Stimulated activated CD8-positive, alpha-beta memory T cell treated with anti-CD3 and anti-CD28 coated beads, Interleukin-7, amount 100 ng/mL, for 24 hours (primary cell): ENCODE results near the gene RUSC2.
"Not testable (repeated sequence)": the region's sequence is repeated elsewhere in the genome, so short reads cannot be mapped to it uniquely, and the experiment has no call there.

Source experiments
- DNase-seq: peaks from one replicate; pipeline ENCODE4 v3.0.0-alpha.2; 2020; ENCODE audit warnings: low read depth

RUSC2 gene, protein sequence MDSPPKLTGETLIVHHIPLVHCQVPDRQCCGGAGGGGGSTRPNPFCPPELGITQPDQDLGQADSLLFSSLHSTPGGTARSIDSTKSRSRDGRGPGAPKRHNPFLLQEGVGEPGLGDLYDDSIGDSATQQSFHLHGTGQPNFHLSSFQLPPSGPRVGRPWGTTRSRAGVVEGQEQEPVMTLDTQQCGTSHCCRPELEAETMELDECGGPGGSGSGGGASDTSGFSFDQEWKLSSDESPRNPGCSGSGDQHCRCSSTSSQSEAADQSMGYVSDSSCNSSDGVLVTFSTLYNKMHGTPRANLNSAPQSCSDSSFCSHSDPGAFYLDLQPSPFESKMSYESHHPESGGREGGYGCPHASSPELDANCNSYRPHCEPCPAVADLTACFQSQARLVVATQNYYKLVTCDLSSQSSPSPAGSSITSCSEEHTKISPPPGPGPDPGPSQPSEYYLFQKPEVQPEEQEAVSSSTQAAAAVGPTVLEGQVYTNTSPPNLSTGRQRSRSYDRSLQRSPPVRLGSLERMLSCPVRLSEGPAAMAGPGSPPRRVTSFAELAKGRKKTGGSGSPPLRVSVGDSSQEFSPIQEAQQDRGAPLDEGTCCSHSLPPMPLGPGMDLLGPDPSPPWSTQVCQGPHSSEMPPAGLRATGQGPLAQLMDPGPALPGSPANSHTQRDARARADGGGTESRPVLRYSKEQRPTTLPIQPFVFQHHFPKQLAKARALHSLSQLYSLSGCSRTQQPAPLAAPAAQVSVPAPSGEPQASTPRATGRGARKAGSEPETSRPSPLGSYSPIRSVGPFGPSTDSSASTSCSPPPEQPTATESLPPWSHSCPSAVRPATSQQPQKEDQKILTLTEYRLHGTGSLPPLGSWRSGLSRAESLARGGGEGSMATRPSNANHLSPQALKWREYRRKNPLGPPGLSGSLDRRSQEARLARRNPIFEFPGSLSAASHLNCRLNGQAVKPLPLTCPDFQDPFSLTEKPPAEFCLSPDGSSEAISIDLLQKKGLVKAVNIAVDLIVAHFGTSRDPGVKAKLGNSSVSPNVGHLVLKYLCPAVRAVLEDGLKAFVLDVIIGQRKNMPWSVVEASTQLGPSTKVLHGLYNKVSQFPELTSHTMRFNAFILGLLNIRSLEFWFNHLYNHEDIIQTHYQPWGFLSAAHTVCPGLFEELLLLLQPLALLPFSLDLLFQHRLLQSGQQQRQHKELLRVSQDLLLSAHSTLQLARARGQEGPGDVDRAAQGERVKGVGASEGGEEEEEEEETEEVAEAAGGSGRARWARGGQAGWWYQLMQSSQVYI (N-terminal part only)

DNA sequence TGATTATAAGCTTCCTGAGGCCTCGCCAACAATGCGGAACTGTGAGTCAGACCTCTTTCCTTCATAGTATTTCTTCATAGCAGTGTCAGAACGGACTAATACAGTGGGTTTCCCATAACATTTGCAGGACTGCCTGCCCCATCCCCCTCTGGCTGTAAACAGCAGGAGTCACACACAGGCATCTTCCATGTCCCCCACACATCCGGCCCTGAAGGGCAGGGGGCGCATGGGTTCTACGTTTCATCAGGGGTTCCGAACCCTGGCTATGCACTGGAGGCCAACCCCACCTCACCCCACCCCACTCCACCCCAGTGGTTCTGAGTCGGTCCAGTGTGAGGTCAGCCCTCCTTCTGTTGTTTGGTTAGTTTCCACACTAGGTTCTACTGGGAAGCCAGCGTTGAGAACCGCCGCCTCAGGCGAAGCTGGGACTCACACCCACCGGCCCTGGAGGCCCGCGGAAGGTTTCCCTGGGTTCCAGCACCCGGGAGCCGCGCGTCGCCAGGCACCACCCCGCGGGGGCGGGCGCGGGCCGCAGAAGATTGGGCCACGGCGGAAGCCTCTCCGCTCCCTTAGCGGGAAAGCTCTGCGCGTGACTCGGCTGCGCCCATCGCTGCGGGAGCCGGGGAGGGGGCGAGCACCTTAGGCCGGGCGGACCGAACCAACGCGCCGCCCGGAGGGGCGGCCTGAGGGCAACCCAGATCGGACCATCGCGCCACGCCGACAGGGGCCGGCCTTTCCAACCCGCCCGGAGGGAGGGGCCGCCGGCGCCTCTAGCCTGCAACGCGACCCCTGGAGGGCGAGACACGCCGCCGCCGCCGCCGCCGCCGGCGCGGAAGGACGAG is at the start of gene RUSC2:
TSS of gene RUSC2 (plus strand) at position 799 of the 842 bp plus-strand sequence. CDS start 56,411 bp downstream, outside the sequence.
- no peak for DNase-seq

DNA sequence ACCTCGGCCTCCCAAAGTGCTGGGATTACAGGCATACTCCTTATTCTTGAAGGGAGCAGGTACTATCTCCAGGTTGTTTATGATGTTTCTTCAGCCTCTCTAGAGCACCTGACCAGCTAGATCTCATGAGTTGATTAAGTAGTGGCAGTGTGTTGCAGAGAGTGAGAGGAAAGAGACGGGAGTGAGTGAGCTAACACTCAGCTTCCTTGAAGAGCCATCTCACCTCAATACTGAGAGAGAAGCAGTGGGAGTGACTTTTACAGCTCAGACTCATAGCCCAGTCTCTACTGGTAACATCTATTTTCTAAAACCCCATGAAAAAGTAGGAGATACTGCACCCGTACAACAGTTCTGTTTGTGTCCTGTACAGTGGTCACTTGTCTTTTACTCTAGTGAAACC is 43.9 kb upstream of the RUSC2 start:
- no peak for DNase-seq

DNA sequence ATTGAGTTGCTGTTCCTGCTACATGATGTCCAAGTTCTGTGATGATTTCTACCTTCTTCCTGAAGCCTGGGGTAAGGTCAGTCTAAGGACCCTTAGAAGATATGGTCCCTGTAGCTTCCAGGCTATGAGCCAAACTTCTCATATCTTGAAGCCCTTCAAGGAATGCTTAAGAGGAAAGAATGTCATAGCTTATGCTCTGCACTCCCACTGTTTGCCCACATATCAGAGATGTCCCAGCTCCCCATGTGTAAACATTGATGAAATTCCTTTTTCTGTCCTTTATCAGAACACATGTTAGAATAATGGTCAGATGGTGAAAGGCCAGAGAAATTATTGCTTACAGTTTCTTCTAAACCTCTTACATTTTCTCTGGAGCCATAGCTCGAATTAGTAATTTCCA is 41.4 kb upstream of the RUSC2 start:
- DNase-seq: no peak

DNA sequence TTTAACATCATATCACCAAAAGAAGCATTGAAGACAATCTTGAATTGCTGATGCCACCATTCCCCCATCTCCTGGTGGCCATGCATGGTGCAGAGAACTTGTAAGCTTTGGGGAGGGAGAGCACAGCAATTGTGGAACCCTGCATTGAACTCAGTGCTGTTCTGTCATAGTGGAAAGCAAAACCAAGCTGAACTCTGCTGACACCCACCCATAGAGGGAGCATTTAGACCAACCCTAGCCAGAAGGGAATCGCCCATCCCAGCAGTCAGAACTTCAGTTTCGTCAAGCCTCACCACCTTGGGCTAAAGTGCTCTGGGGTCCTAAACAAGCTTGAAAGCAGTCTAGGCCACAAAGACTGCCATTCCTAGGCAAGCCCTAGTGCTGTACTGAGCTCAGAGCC is 37.4 kb upstream of the RUSC2 start:
- no peak for DNase-seq

DNA sequence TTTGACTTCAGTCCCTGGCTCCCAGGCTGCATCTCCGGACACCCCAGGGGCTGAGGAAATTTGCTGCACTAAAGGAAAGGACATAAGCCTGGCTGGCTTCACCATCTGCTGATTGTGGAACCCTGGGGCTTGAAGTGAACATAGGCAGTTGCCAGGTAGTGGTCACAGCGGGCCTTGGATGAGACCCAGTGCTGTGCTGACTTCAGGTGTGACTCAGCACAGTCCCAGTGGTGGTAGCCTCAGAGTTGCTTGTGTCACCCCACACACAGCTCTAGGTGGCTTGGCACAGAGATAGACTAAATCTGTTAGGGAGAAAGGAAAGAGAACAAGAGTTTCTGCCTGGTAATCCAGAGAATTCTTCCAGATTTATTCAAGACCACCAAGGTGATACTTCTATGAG is 36.1 kb upstream of the RUSC2 start:
- DNase-seq: no peak

DNA sequence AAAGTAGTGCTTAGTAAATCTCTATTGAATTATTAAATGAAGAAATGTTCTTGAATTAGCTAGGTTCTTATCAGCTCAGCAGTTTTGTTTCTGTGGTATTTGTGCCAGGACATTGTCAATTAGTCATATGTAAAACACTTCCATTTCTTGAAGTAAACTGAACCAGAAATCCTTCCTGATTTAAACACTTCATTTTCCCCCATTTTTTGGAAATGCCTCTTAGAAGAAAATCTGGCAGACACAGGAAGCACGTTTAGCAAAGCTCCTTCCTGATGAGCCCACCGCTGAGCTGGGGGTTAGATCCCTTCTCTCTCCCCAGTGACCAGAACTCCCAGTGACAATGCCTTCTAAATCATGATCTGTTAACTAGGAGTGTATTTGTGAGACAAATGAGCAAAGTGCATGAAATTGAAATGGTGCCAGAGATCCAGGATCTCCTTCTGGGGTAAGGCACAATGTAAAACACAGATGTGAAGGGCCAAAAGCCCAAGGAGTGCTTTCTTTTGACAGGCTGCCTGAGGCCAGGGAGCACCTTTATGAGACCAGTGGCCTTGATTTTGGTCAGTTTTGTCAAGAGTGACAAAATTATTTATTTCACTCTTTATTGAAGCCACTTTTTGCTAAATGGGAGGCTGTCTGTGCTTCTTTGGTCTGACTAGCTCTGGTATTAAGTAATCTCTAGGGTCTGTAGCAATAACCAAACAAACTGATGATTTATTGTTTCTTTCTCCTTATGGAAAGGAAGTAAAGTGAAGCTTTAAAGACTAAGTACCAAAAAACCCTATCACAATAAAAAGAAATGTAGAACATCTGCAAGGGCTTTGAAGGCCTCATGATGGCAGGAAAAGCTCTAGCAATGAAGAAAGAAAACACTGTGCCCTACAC is 25.5 kb upstream of the RUSC2 start:
- DNase-seq: no peak

DNA sequence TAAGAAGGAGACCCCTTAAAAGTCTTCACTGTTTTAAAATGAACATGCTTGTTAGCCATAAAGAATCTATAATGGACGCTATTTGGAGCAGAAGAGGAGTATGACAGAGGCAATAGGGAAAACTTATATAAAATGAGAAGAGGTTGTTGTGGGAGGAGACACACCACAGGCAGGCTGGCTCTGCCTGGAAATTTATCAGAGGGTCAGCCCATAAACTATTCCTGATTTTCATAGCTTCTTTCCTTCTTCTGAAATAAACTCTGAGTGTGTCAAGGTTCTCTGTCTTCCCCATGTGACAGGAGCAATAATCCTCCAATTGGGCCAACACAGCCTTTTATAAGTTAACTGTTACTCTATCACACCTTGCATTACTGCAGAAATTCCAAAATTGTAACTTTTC is 19.6 kb upstream of the RUSC2 start:
- no peak for DNase-seq

DNA sequence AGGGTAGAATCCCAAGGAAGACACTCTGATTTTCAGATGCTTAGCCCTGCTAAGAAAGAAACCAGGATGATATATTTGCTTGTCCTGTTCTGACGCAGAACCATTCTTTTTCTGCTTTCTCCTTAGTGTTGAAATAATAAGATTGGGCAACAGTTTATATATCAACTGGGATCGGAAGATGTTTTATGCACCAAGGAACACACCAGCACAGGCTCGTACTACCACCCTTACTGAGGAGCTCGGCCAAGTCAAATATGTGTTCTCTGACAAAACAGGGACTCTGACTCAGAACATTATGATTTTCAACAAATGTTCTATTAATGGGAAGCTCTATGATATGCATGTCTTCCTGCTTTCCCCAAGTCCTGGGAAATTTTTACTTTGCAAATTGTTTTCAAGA is 19.0 kb upstream of the RUSC2 start:
- DNase-seq: no peak

DNA sequence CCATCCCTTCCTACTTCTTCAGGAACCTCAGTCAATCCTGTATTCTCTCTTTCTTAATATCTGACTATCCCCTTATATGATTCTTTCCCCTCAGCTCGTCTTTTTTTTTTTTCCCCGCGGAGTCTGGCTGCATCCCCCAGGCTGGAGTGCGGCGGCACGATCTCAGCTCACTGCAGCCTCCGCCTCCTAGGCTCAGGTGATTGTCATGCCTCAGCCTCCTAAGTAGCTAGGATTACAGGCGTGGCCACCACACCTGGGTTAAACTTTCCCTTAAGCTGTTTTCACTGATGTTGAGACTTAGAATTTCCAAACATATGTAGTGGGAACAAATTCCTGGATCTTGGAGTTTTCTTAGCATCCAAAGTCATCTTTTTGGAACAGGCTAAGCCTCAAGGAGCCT is 13.3 kb upstream of the RUSC2 start:
- DNase-seq: no peak

DNA sequence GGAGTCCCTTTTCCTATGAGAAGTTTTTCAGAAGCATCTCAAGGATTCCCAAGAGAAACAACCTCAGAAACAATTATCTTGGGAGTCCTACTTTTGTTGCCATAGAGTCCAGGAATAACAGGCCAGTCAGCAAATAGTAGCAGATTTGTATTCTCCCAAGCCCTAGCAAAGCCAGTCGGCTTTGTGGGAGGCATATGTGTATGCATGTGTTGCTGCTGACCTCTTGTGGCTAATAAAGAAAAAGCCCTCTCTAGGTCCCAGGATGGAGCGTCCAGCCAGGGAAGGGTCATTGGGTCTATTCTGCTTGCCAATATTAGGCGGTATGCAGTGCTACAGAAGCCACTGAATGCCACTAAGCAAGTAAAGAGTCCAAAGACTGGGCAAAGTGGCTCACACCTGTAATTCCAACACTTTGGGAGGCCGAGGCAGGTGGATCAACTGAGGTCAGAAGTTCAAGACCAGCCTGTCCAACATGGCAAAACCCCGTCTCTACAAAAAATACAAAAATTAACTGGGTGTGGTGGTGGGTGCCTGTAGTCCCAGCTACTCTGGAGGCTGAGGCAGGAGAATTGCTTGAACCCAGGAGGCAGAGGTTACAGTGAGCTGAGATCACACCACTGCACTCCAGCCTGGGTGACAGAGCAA is 12.6 kb upstream of the RUSC2 start:
- not testable (repeated sequence) for DNase-seq

DNA sequence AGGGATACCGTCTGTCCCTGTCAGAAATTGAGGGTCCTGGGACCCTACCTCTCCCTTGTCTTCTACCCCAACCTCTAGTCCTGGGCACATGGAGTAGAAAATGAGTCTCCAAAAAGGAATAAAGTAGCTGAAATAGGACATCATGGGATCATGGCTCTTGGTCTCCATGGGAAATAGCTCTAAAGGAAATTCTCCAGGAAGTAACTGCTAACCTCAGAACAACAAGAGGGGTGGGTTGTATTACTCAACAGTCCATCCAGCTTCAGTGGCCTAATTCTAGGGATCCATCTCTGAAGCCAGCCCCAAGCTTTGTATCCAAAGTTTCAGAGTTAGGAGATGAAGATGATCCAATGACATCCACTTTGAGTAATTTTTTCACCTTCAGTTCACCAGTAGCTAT is 11.0 kb upstream of the RUSC2 start:
- DNase-seq: no peak

DNA sequence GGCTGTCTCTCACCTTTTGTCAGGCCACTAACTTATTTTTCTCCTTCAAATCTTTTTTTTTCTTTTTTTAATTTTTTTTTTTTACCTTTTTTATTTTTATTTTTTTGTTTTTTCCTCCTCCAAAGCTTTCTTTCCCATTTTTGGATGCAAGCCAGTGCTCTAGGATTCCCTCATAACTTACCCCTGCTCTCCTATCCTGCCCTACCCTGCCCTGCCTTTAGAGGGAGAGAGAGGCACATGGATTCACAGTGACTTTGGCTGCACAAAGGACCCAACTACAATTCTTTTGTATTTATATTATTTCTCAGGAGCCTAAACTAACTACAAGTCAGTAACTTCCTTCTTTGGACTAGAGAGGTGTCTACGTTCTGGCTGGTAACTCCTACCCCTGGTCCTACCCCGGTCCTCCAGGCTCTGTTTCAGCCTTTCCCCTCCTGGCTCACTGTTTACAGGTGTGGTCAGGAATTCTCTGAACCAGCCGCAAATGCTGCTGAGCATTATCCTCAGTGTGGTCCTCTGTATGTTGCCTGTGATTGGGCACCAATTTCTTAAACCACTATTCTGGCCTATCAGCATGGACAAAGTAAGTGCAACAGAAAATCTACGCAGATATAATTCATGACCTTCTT is 8.4 kb upstream of the RUSC2 start:
- no peak for DNase-seq

DNA sequence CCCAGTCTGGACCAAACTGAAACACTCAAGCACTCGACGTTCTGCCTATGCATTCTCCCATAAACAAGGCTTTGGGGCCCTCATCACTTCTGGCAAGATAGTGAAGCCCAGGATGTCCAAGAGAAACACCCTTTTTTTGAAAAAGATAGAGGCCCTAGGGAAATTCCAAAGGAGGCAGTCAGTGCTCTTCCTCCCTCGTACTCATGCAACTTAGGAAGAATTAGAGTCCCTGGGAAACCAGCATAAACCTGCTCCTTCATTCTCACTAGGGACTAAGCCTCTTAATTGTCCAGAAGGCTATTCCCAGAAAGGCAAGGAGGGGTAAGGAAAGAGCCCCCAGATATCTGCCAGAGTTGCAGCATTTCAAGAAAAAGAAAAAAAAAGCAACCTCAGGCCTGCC is 7.8 kb upstream of the RUSC2 start:
- DNase-seq: no peak

DNA sequence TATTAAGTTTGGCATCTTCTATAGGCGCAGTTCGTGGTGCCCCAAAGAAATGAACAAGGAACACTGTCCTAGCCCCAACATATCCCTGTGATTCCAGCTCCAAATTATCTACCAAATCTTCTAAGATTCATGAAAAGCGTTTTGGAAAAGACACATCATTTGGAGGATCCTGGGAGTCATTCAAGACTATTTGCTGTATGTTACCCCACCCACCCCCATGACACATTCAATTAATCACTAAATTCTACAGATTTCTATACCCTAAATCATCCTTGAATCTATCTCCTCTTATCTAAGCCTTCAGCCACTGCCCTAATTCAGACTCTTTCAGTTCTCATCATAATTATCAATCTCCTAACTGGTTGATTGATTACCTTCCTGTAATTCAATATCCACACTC is 5.5 kb upstream of the RUSC2 start:
- no peak for DNase-seq

DNA sequence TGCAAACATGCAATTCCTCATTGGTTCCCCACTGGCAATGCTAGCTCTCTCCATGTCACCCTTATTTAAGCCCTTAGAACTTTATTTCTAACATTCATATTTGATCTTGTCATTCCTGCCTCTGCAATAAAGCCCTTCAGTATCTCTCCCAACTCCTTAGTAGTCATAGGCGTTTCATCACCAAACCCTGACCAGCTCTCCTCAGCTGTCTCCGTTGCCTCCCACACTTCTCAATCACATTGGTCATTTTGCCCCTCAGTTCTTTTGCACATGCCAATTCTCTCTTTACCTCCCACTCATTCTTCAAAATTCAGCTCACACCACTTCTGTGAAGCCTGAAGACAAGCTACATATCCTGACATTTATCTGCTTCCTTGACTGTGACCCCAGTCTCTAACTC is 2.8 kb upstream of the RUSC2 start:
- no peak for DNase-seq

DNA sequence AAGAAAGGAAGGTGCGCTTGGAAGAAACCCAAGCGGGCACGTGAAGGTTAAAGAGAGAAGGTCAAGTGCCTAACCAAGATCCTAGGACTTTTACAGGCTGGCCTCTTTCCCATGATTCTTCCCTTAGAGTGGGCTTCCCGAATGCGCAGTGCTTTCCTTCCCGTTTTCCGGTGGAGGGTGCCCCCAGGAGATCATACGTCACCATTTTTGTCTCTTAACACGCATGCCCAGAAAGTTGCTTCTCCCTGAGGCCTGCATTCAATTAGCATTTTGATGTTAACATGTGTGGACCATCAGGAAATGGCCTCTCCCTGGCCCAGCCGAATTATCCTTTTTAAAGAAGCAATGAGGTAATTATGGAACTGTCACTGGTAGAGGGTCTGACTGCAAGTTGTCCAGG is 1.9 kb upstream of the RUSC2 start:
- no peak for DNase-seq

DNA sequence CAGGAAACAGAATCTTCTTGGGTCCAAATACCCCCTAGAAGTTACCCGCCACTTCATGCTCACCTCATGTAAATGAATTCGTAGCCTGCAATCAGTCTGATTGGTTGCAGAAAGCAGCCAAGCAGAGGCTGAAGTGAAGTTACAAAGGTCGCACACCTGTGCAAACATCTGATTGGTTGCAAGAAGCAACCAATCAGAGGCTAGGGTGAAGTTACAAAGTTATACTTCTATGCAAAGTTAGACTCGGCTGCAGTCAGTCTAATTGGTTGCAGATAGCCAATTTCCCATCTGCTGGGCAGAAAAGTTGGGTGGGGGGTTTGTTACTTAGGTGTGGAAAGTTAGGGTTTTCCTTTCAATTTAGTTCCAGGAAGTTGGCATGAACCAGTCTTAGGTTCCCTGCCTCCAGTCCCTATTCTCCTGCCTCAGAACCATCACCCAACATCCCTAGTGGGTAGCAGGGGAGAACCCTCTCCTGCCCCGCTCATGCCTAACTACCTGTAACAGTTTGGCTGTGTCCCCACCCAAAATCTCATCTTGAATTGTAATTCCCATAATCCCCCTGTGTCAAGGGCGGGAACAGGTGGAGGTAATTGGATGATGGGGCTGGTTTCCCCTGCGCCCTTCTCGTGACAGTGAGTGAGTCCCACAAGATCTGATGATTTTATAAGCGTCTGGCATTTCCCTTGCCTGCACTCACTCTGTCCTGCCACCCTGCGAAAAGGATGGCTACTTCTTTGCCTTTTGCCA is 1.2 kb upstream of the RUSC2 start:
- no peak for DNase-seq

DNA sequence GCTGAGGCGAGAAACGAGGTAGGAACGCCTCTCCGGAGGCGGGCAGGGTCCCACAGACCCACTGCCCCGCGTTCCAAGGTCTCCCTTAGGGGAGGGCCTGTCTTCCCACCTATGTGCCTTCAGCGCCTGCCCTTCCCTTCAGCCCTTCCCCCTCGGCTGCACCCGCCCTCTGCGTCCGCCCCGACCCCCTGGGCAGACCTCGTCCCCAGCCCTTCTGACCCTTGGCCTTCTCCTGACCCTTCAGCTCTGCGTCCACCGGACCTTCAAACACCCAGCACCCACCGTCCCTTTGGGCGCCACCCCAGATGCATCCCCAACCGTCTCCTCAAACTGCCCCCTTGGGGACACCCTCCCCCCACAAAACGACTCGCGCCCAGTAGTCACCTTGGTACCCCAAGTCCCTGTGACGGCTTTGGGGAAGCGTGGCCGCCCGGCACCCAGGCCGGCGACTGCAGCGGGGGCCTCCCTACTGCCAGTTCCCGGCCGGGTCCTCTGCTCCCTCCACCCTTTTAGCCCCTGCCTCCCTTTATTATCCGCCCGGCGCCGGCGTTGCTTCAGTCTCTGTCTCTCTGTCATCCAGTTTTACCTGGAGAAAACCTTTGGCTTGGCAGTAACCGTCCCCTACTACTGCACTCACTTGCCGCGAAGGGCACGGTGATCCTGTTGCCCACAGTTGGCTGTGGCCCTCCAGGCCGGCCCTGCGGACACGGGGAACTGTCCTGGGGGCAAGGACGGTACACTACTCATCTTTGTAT is 421 bp downstream of the RUSC2 start:
- DNase-seq: no peak
